Epithelial cell of prostate (primary cell): ENCODE measurements around the gene ARHGAP30.
"Not testable (repeated sequence)": the region's sequence is repeated elsewhere in the genome, so short reads cannot be mapped to it uniquely, and the experiment has no call there.

Experiments
- DNase-seq: peaks from one replicate; pipeline ENCODE4 v3.0.0-alpha.2; 2011; ENCODE audit warnings: low read depth, low spot score
- H3K27ac ChIP-seq: fragments of 450-650 bp; 2 replicates; pipeline ENCODE4 v1.5.1; 2017; ENCODE audit warnings: mild to moderate bottlenecking

ARHGAP30 gene

GRCh38 chr1:161072751-161073449, 3.2 kb upstream of the ARHGAP30 start:
- peak overlapping the region; percentile 95 for H3K27ac ChIP-seq
- no peak for DNase-seq

- no peak for DNase-seq
- H3K27ac ChIP-seq = no peak overlapping the region
These were observed 2.2 kb upstream of the ARHGAP30 start for GRCh38 chr1:161071886-161072371.

- H3K27ac ChIP-seq = peak overlapping the region; percentile 25
- DNase-seq = no peak
These were observed 1.1 kb upstream of the ARHGAP30 start for GRCh38 chr1:161070761-161071160.

- no peak for DNase-seq
- H3K27ac ChIP-seq = peak overlapping the region; percentile 33
These were observed 450 bp downstream of the ARHGAP30 start for GRCh38 chr1:161069241-161069640.

GRCh38 chr1:161068306-161069234, 1.1 kb downstream of the ARHGAP30 start:
- H3K27ac ChIP-seq = peak overlapping the region; percentile 33
- DNase-seq = no peak

GRCh38 chr1:161066694-161067093, 3.0 kb downstream of the ARHGAP30 start:
- no peak for DNase-seq

GRCh38 chr1:161065681-161066080, 4.0 kb downstream of the ARHGAP30 start:
- not testable (repeated sequence) for DNase-seq, H3K27ac ChIP-seq

More at GRCh38 chr1:161066694-161067093, 3.0 kb downstream of the ARHGAP30 start:
- no peak overlapping the region for H3K27ac ChIP-seq

- H3K27ac ChIP-seq, DNase-seq: not testable (repeated sequence)
These were observed 5.8 kb downstream of the ARHGAP30 start for GRCh38 chr1:161063936-161064335.

GRCh38 chr1:161061419-161061818, 8.3 kb downstream of the ARHGAP30 start:
- no peak for DNase-seq
- H3K27ac ChIP-seq = no peak overlapping the region

GRCh38 chr1:161059293-161059692, 10.4 kb downstream of the ARHGAP30 start:
- H3K27ac ChIP-seq = no peak overlapping the region
- no peak for DNase-seq

GRCh38 chr1:161054805-161055204, 14.9 kb downstream of the ARHGAP30 start:
- no peak for DNase-seq
- H3K27ac ChIP-seq = no peak overlapping the region

- DNase-seq = no peak
- no peak overlapping the region for H3K27ac ChIP-seq
These were observed 15.5 kb downstream of the ARHGAP30 start for GRCh38 chr1:161054232-161054631.

GRCh38 chr1:161052899-161053298, 16.8 kb downstream of the ARHGAP30 start:
- DNase-seq = no peak
- no peak overlapping the region for H3K27ac ChIP-seq

GRCh38 chr1:161051219-161051618, 18.5 kb downstream of the ARHGAP30 start:
- DNase-seq = no peak
- H3K27ac ChIP-seq = no peak overlapping the region

GRCh38 chr1:161048949-161049722, 20.6 kb downstream of the ARHGAP30 start:
- DNase-seq = no peak
- H3K27ac ChIP-seq = no peak overlapping the region

GRCh38 chr1:161047436-161048420, 22.0 kb downstream of the ARHGAP30 start:
- no peak overlapping the region for H3K27ac ChIP-seq
- DNase-seq = no peak

- no peak for DNase-seq
- H3K27ac ChIP-seq = peak overlapping the region; percentile 91
These were observed 23.0 kb downstream of the ARHGAP30 start for GRCh38 chr1:161046605-161047228.

GRCh38 chr1:161045736-161046604, 23.7 kb downstream of the ARHGAP30 start, which contains the start of gene USF1:
Gene USF1, minus strand, starts transcription at chr1:161045977. Its CDS starts 2,702 bp downstream, at chr1:161043275.
- peak within 1 kb of the TSS; percentile 91 for H3K27ac ChIP-seq
- DNase-seq = peak; percentile 74
